Neuronal stem cell (in vitro differentiated cells): Measurements from ENCODE around the gene RIN3.

Source experiments
- DNase-seq: peaks from one replicate; pipeline ENCODE4 v3.0.0-alpha.2; 2013; ENCODE audit warnings: low spot score
- H2AFZ ChIP-seq: one replicate; pipeline ENCODE4 v1.6.1; 2013; ENCODE audit warnings: mild to moderate bottlenecking, low read length, inconsistent platforms
- H2AK5ac ChIP-seq: 2 replicates; pipeline ENCODE4 v1.6.1; 2013; ENCODE audit warnings: low read depth, mild to moderate bottlenecking, inconsistent platforms, low read length, moderate library complexity, mixed read lengths
- H2BK120ac ChIP-seq: 2 replicates; pipeline ENCODE4 v1.6.1; 2013; ENCODE audit warnings: low read depth, mild to moderate bottlenecking, inconsistent platforms, low read length, moderate library complexity, mixed read lengths
- H2BK12ac ChIP-seq: one replicate; pipeline ENCODE4 v1.6.1; 2013; ENCODE audit warnings: low read length, inconsistent platforms
- H2BK15ac ChIP-seq: 2 replicates; pipeline ENCODE4 v1.6.1; 2013; ENCODE audit warnings: mild to moderate bottlenecking, low read length, inconsistent platforms, mixed read lengths
- H2BK5ac ChIP-seq: one replicate; pipeline ENCODE4 v1.6.1; 2013; ENCODE audit warnings: inconsistent platforms, mild to moderate bottlenecking, low read length, moderate library complexity
- H3K14ac ChIP-seq: one replicate; pipeline ENCODE4 v1.6.1; 2013; ENCODE audit warnings: low read length, inconsistent platforms
- H3K18ac ChIP-seq: 2 replicates; pipeline ENCODE4 v1.6.1; 2013; ENCODE audit warnings: low read length, inconsistent platforms
- H3K23ac ChIP-seq: 2 replicates; pipeline ENCODE4 v1.6.1; 2013; ENCODE audit warnings: low read depth, mild to moderate bottlenecking, mixed read lengths, low read length, inconsistent platforms; ENCODE audit not compliant: poor library complexity
- H3K27ac ChIP-seq: replicated peaks from 3 replicates; pipeline ENCODE4 v1.5.1; 2013; ENCODE audit warnings: low read length, inconsistent platforms
- H3K27me3 ChIP-seq, 3 experiments: 2 replicates each; pipeline ENCODE4 v1.6.1; 2013; ENCODE audit warnings: low read length in 3 of 3, mild to moderate bottlenecking in 2 of 3, inconsistent platforms in 1 of 3, low read depth in 1 of 3, mixed read lengths in 1 of 3, moderate library complexity in 1 of 3; ENCODE audit not compliant: control insufficient read depth in 3 of 3, insufficient read depth in 3 of 3
- H3K36me3 ChIP-seq, 2 donors: replicated peaks in 1 of 2; 2 replicates each; pipeline ENCODE4 v1.6.1; 2013; ENCODE audit warnings: low read length in 2 of 2; ENCODE audit not compliant: control insufficient read depth in 2 of 2, insufficient read depth in 2 of 2
- H3K4ac ChIP-seq: 2 replicates; pipeline ENCODE4 v1.6.1; 2013; ENCODE audit warnings: inconsistent platforms, mild to moderate bottlenecking, low read length, moderate library complexity
- H3K4me1 ChIP-seq, 2 donors: 1 replicate in 1 of 2; 2 replicates in 1 of 2; pipeline ENCODE4 v1.6.1; 2013; ENCODE audit warnings: low read length in 2 of 2, low read depth in 1 of 2; ENCODE audit not compliant: control insufficient read depth in 2 of 2, insufficient read depth in 1 of 2
- H3K4me2 ChIP-seq: one replicate; pipeline ENCODE4 v1.6.1; 2013; ENCODE audit warnings: mild to moderate bottlenecking, low read length, inconsistent platforms; ENCODE audit not compliant: insufficient read depth, poor library complexity, severe bottlenecking
- H3K4me3 ChIP-seq, 2 donors: 2 replicates each; pipeline ENCODE4 v1.5.1; 2013; ENCODE audit warnings: low read length in 2 of 2, mild to moderate bottlenecking in 2 of 2, inconsistent platforms in 1 of 2, moderate library complexity in 1 of 2
- H3K79me1 ChIP-seq: one replicate; pipeline ENCODE4 v1.6.1; 2013; ENCODE audit warnings: low read depth, mild to moderate bottlenecking, inconsistent platforms, low read length, moderate library complexity
- H3K9ac ChIP-seq: one replicate; pipeline ENCODE4 v1.6.1; 2013; ENCODE audit warnings: mild to moderate bottlenecking, low read depth, low read length, inconsistent platforms; ENCODE audit not compliant: poor library complexity
- H3K9me3 ChIP-seq, 2 donors: replicated peaks in 1 of 2; 2 replicates each; pipeline versions ENCODE3 to v1.6.1; 2013; ENCODE audit warnings: low read length in 2 of 2, mild to moderate bottlenecking in 2 of 2, inconsistent platforms in 1 of 2, low read depth in 1 of 2, mixed read lengths in 1 of 2, moderate library complexity in 1 of 2; ENCODE audit not compliant: control insufficient read depth in 2 of 2, insufficient read depth in 1 of 2
- H4K8ac ChIP-seq: one replicate; pipeline ENCODE4 v1.6.1; 2013; ENCODE audit warnings: low read depth, mild to moderate bottlenecking, inconsistent platforms, low read length, moderate library complexity
- H4K91ac ChIP-seq: one replicate; pipeline ENCODE4 v1.6.1; 2013; ENCODE audit warnings: low read length, low read depth, mild to moderate bottlenecking, inconsistent platforms; ENCODE audit not compliant: poor library complexity
- WGBS, 2 donors: extraction: QIAGEN DNeasy Blood & Tissue Kit; methylation state at CpG; one replicate each; pipeline ENCODE4 v1.1.7; 2013; ENCODE audit warnings: missing lambda C conversion rate in 2 of 2, mixed read lengths in 1 of 2; ENCODE audit not compliant: insufficient read length in 2 of 2, insufficient replicate concordance in 1 of 2; ENCODE audit errors: extremely low coverage in 2 of 2; 5-methylcytosine and 5-hydroxymethylcytosine counted together

Gene RIN3

GRCh38 chr14:92599811-92600210 lies 86.2 kb downstream of the RIN3 start:
- H3K4me2 ChIP-seq: no peak overlapping the region
- H3K23ac ChIP-seq: no peak overlapping the region
- H3K14ac ChIP-seq: no peak overlapping the region
- no peak overlapping the region for H2AK5ac ChIP-seq
- WGBS, 2 donors: no CpG with 5 or more reads among the region's 3 CpGs
- H3K4me3 ChIP-seq: no peak overlapping the region
- no peaks in the 10 kb centered on the region for H3K36me3 ChIP-seq
- no peak overlapping the region for H2AFZ ChIP-seq
- no peak overlapping the region for H4K8ac ChIP-seq
- no peak overlapping the region for H4K91ac ChIP-seq
- H3K4ac ChIP-seq: no peak overlapping the region
- H3K79me1 ChIP-seq: no peaks in the 10 kb centered on the region
- no peak overlapping the region for H2BK15ac ChIP-seq
- no peak overlapping the region for H2BK12ac ChIP-seq
- H3K9me3 ChIP-seq: no peaks in the 10 kb centered on the region
- H3K9ac ChIP-seq: no peak overlapping the region
- H2BK120ac ChIP-seq: no peak overlapping the region
- DNase-seq: no peak
- H3K27ac ChIP-seq: no peak overlapping the region
- H2BK5ac ChIP-seq: no peak overlapping the region
- no peak overlapping the region for H3K18ac ChIP-seq
- no peaks in the 10 kb centered on the region for H3K27me3 ChIP-seq
- peaks cover 6 to 12% of the 10 kb centered on the region in 2 donors for H3K4me1 ChIP-seq

GRCh38 chr14:92600318-92601053 lies 86.9 kb downstream of the RIN3 start:
- no CpG with 5 or more reads among the region's 15 CpGs for WGBS, 2 donors
- H3K14ac ChIP-seq: no peak overlapping the region
- no peak for DNase-seq

GRCh38 chr14:92601131-92601710 lies 87.6 kb downstream of the RIN3 start:
- Histone ChIP-seq H3K27ac (no peak overlapping the region), H2AK5ac (no peak overlapping the region), H2AFZ (no peak overlapping the region), H3K79me1 (no peaks in the 10 kb centered on the region), H3K23ac (no peak overlapping the region), H3K27me3 (no peaks in the 10 kb centered on the region), H4K91ac (no peak overlapping the region), H2BK15ac (no peak overlapping the region), H2BK120ac (no peak overlapping the region), H3K4ac (no peak overlapping the region), H2BK12ac (no peak overlapping the region), H3K18ac (peak overlapping the region; percentile 46), H3K4me2 (no peak overlapping the region), H3K14ac (no peak overlapping the region), H2BK5ac (no peak overlapping the region), H3K4me3 (peak overlapping the region in 1 of 2 donors; percentile 28), H3K9ac (no peak overlapping the region), H3K9me3 (no peaks in the 10 kb centered on the region), H3K4me1 (peaks cover 6 to 12% of the 10 kb centered on the region in 2 donors), H3K36me3 (no peaks in the 10 kb centered on the region), H4K8ac (no peak overlapping the region)
- WGBS, 2 donors: no CpG with 5 or more reads among the region's 9 CpGs
- DNase-seq: no peak

More at GRCh38 chr14:92600318-92601053, 86.9 kb downstream of the RIN3 start:
- Histone ChIP-seq H3K4ac (no peak overlapping the region), H2BK5ac (no peak overlapping the region), H2BK15ac (no peak overlapping the region), H3K23ac (no peak overlapping the region), H3K18ac (no peak overlapping the region), H3K4me1 (peaks cover 6 to 12% of the 10 kb centered on the region in 2 donors), H3K4me3 (no peak overlapping the region), H3K27ac (no peak overlapping the region), H3K4me2 (no peak overlapping the region), H3K27me3 (no peaks in the 10 kb centered on the region), H2AFZ (no peak overlapping the region), H3K36me3 (no peaks in the 10 kb centered on the region), H2AK5ac (no peak overlapping the region), H4K8ac (no peak overlapping the region), H3K9ac (no peak overlapping the region), H2BK12ac (no peak overlapping the region), H3K9me3 (no peaks in the 10 kb centered on the region), H3K79me1 (no peaks in the 10 kb centered on the region), H4K91ac (no peak overlapping the region), H2BK120ac (no peak overlapping the region)

DNA sequence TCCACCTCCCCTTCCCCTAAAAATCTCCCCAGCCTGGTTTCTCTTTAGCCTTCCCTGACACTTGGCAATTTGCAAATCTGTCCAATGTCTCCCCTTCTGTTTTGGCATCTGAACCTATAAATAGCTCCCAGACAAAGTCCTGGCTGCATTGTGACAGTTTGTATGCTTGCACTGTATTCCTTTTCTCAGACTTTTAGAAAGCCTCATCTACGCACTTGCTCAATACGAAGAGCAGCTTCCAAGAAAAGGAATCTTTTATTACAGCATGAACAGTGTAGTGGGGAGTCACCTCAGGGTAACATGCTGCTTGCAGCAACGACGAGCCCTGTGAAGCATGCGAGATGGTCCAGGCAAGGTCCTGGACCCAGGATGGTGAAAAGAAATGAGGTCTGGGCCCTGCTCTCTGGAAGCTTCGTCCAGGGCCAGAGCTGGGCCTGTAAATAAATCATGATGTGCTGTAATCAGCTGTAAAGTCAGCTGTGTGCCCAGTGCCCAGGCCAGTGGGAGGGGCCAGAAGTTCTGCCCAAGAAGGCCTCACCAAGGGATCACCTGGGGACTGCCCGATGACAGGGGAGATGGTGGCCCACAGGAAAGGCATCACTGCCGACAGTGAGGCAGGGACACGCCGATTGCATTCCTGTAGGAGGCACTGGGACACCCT lies 88.3 kb downstream of the RIN3 start:
- H2BK15ac ChIP-seq: no peak overlapping the region
- no peaks in the 10 kb centered on the region for H3K27me3 ChIP-seq
- H3K27ac ChIP-seq: no peak overlapping the region
- H2BK120ac ChIP-seq: no peak overlapping the region
- no peak overlapping the region for H4K91ac ChIP-seq
- peak overlapping the region; percentile 86 for H3K14ac ChIP-seq
- H2BK5ac ChIP-seq: no peak overlapping the region
- H3K79me1 ChIP-seq: no peaks in the 10 kb centered on the region
- H4K8ac ChIP-seq: no peak overlapping the region
- H2AFZ ChIP-seq: no peak overlapping the region
- H3K23ac ChIP-seq: peak overlapping the region; percentile 29
- H2AK5ac ChIP-seq: peak overlapping the region; percentile 38
- H3K9ac ChIP-seq: no peak overlapping the region
- H3K4me2 ChIP-seq: no peak overlapping the region
- DNase-seq: no peak
- no peak overlapping the region for H3K4ac ChIP-seq
- no peak overlapping the region for H2BK12ac ChIP-seq
- H3K9me3 ChIP-seq: no peaks in the 10 kb centered on the region
- WGBS, 2 donors: no CpG with 5 or more reads among the region's 10 CpGs
- no peaks in the 10 kb centered on the region for H3K36me3 ChIP-seq
- no peak overlapping the region for H3K18ac ChIP-seq
- H3K4me3 ChIP-seq: peak overlapping the region in 1 of 2 donors; percentile 28
- peaks cover 6 to 12% of the 10 kb centered on the region in 2 donors for H3K4me1 ChIP-seq
